Fibroblast of skin of right biceps (primary cell): Measurements from ENCODE around the gene KLHL20.
"Not testable (repeated sequence)": the region's sequence is repeated elsewhere in the genome, so short reads cannot be mapped to it uniquely, and the experiment has no call there.

Source experiments
- DNase-seq: peaks from one replicate; pipeline ENCODE4 v3.0.0-alpha.2; 2013

Gene KLHL20

GRCh38 chr1:173714759-173715537 lies at the start of gene KLHL20:
KLHL20 (plus strand) TSS chr1:173714981; CDS start chr1:173716044, 1,063 bp downstream.
- peak; percentile 92 for DNase-seq

GRCh38 chr1:173666646-173667045 lies 48.1 kb upstream of the KLHL20 start:
- DNase-seq = peak; percentile 45

- DNase-seq = peak; percentile 59
These were observed 45.3 kb upstream of the KLHL20 start, which contains the start of gene ANKRD45 for GRCh38 chr1:173669491-173669941. ANKRD45 (minus strand) TSS chr1:173669851; CDS start chr1:173659418, 10,433 bp downstream.

GRCh38 chr1:173674496-173674895 lies 40.3 kb upstream of the KLHL20 start:
- DNase-seq = not testable (repeated sequence)

- not testable (repeated sequence) for DNase-seq
These were observed 34.6 kb upstream of the KLHL20 start for GRCh38 chr1:173680152-173680551.

- no peak for DNase-seq
These were observed 32.6 kb upstream of the KLHL20 start for GRCh38 chr1:173682184-173682583.

- DNase-seq = not testable (repeated sequence)
These were observed 30.9 kb upstream of the KLHL20 start for GRCh38 chr1:173683838-173684237.

- DNase-seq = not testable (repeated sequence)
These were observed 29.7 kb upstream of the KLHL20 start for GRCh38 chr1:173685121-173685520.

- no peak for DNase-seq
These were observed 26.5 kb upstream of the KLHL20 start for GRCh38 chr1:173688300-173688699.

- DNase-seq = no peak
These were observed 21.5 kb upstream of the KLHL20 start for GRCh38 chr1:173693238-173693637.

GRCh38 chr1:173701299-173701698 lies 13.5 kb upstream of the KLHL20 start:
- DNase-seq = not testable (repeated sequence)

GRCh38 chr1:173702736-173703135 lies 12.0 kb upstream of the KLHL20 start:
- no peak for DNase-seq

GRCh38 chr1:173705117-173705516 lies 9.7 kb upstream of the KLHL20 start:
- no peak for DNase-seq

GRCh38 chr1:173708787-173709186 lies 6.0 kb upstream of the KLHL20 start:
- no peak for DNase-seq

- DNase-seq = no peak
These were observed 381 bp upstream of the KLHL20 start for GRCh38 chr1:173714441-173714758.

- no peak for DNase-seq
These were observed 710 bp downstream of the KLHL20 start for GRCh38 chr1:173715538-173715844.

- no peak for DNase-seq
These were observed 2.5 kb downstream of the KLHL20 start for GRCh38 chr1:173717238-173717637.

GRCh38 chr1:173731331-173731730 lies 16.6 kb downstream of the KLHL20 start:
- not testable (repeated sequence) for DNase-seq

GRCh38 chr1:173733912-173734311 lies 19.1 kb downstream of the KLHL20 start:
- no peak for DNase-seq

- not testable (repeated sequence) for DNase-seq
These were observed 21.3 kb downstream of the KLHL20 start for GRCh38 chr1:173736104-173736503.

GRCh38 chr1:173742203-173742886 lies 27.6 kb downstream of the KLHL20 start:
- DNase-seq = no peak

- DNase-seq = no peak
These were observed 29.9 kb downstream of the KLHL20 start for GRCh38 chr1:173744651-173745050.

GRCh38 chr1:173749137-173749536 lies 34.4 kb downstream of the KLHL20 start:
- DNase-seq = no peak

- DNase-seq = no peak
These were observed 39.0 kb downstream of the KLHL20 start for GRCh38 chr1:173753830-173754229.
